HS-5 (cell line): ENCODE results near the gene PRIM2.
"Not testable (repeated sequence)": the region's sequence is repeated elsewhere in the genome, so short reads cannot be mapped to it uniquely, and the experiment has no call there.

Experiments used
- DNase-seq: peaks from one replicate; pipeline ENCODE4 v3.0.0-alpha.2; 2012; ENCODE audit warnings: low read depth

PRIM2 gene

DNA sequence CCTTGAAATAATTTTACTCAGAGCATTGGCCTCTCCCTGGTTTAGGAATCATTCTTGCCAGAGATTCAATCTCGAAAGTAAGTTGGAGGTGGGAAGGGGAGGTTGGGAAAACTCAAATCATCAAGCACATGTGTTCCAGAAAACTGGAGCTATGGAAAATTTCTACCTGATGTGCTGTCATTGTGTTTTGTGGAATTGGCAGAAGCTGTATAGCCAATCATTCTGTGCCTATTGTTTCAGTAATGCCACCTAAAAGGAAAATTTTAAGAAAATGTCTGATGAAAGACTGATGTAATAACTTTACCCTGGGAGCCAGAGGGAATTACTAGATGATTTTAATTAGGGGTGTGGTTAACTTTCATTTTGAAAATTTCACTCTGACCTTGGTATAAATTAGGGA, 187.8 kb downstream of the PRIM2 start:
- DNase-seq, result not testable (repeated sequence)

- DNase-seq, result not testable (repeated sequence)
Measured at GRCh38 chr6:57510390-57510789, 193.0 kb downstream of the PRIM2 start.

DNA sequence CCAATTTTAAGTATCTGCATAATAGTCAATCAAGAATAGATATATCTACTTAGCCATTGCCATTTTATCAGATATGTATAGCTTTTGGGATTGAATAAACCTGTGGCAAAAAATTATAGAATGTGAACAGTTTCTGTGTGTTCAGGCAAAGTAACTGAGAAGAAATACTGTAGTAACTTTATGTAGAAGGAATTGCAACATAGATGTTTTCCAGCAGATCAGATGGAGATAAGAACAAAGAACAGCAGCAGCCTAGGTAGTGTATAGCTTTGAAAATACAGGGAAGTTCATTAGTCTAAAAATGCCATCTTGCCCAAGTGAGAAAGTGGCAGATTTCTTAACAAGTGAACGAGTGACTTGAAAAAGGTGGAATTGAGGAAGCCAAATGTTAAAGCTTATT, 197.7 kb downstream of the PRIM2 start:
- DNase-seq, result not testable (repeated sequence)

DNA sequence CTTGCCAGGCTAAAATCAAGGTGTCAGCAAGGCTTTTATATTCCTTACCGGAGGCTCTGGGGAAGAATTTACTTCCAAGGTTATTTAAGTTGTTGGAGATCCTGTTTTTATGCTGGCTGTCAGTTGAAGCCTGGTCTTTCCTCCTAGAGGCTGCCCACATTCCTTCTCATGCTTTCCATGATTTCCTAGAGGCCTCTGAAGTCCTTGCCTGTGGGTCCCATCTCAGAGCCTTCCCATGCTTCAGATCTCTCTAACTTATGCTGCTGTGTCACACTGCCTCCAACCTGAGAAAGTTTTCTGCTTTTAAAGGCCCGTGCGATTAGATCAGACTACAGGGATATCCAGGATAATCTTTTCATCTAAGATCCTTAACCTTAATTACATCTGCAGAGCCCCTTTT, 198.4 kb downstream of the PRIM2 start:
- not testable (repeated sequence) for DNase-seq

GRCh38 chr6:57516776-57517175, 199.3 kb downstream of the PRIM2 start:
- not testable (repeated sequence) for DNase-seq

- not testable (repeated sequence) for DNase-seq
Measured at GRCh38 chr6:57519198-57519597, 201.8 kb downstream of the PRIM2 start.

DNA sequence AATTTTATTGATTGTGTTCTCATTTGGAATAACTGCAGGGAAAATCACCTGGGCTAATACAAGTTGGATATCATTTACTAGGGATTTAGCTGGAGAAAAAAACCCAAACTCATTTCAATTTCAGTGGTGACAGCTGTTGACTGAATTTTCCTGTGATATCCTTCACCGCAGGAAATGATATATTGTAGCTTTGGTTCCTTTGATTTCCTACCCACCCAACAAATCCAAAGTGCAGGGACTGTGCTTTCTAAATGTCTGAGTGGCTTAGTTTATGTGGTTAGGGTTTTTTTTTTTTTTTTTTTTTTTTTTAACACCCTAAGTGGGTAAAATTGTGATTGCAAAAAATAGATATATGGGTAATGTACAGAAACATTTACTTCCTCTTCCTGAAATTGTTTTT, 203.7 kb downstream of the PRIM2 start:
- not testable (repeated sequence) for DNase-seq

- not testable (repeated sequence) for DNase-seq
Measured at GRCh38 chr6:57523221-57523620, 205.8 kb downstream of the PRIM2 start.

DNA sequence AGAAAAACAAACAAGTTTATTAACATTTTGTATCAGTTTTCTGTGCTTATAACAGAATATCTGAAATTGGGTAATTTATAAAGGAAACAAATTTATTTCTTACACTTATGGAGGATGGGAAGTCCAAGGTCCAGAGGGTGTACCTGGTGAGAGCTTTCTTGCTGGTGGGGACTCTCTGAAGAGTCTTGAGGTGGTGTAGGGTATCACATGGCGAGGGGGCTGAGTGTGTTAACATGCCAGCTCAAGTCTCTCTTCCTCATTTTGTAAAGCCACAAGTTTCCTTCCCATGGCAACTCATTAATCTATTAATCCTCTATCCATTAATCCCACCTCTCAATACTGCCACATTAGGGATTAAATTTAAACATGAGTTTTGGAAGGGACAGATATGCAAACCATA, 212.3 kb downstream of the PRIM2 start:
- DNase-seq, result not testable (repeated sequence)

- DNase-seq, result not testable (repeated sequence)
Measured at GRCh38 chr6:57532660-57533059, 215.2 kb downstream of the PRIM2 start.

DNA sequence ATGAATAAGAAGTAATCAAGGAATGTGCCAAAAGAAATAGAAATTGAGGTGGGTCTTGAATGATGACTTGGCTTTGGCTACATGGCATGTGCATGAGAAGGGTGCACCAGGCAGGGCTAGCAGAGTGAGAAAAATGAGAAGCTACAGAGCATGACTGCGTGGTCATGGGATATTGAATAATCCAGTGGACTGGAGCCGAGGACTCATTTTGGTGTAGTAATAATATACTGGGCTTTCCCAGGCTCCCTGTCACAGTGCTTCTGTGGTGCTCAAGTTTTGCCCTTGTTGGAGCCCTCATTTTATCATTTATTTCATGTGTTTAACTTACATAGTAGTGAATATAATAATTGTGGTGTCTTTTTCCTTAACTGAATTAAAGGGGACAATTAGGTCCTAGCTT, 217.7 kb downstream of the PRIM2 start:
- DNase-seq, result not testable (repeated sequence)

- DNase-seq, result not testable (repeated sequence)
Measured at GRCh38 chr6:57535994-57536393, 218.6 kb downstream of the PRIM2 start.

DNA sequence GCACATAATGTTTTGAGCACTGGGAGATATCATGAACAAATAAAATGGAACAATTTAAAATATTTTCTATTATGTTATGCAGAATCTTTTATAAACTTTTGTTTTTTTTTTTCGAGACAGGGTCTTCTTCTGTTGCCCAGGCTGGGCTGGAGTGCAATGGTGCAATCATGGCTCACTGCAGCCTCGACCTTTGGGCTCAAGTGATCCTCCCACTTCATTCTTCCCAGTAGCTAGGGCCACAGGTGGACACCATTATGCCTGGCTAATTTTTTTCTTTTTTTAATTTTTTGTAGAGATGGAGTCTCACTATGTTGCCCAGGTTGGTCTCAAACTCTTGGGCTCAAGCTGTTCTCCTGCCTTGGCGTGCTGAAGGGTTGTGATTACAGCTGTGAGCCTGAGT, 220.5 kb downstream of the PRIM2 start:
- DNase-seq, result not testable (repeated sequence)

DNA sequence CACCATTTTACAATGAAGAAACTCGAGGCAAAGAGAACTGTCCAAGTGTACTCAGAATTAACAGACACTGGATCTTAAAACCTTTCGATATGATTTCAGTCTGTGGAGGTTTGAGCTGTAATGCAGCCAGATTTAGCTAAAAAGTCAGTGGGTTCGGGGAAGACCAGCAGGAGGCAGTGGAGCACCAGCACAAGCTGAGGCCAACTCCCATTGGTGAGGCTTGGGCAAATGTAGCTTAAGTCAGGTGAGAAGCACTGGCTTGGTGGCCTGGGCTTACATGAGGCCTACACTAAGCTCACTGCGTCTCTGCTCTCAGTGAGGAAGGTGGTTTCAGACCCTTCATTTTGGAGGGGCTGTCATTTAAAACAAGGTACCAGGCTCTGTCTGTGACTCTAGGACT, 234.5 kb downstream of the PRIM2 start:
- not testable (repeated sequence) for DNase-seq

DNA sequence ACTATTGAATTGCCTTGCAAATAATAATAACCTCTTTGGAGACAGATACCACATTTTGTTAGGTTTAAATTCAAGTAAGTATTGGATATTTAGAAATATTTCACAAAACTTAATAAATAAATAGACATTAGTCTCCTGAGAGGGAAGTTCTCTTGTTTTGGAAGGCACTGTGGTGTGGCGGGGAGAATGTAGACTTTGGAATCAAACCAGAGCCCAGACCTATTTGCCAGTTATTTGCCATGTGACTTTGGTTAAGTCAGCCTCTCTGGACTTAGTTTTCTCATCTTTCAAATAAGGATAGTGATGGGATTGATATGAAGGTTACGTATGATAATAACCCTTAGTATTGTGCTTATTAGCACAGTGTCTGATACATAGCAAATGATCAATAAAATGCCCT, 240.4 kb downstream of the PRIM2 start:
- DNase-seq, result not testable (repeated sequence)

- not testable (repeated sequence) for DNase-seq
Measured at GRCh38 chr6:57559170-57559569, 241.7 kb downstream of the PRIM2 start.

DNA sequence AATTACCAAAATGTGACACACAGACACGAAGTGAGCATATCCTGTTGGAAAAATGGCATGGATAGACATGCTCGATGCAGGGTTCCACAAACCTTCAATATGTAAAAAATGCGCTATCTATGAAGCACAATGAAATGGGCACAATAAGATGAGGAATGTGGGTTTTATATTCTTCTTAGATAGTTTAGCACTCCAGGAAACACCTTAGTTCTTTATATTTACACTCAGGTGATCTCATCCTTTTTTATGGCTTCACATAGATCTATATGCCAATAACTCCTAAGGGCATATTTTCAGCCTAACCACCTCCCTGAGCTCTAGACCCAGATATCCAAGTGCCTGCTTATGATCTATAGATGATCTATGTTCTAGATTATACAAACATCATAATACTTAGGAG, 244.8 kb downstream of the PRIM2 start:
- DNase-seq, result not testable (repeated sequence)

- not testable (repeated sequence) for DNase-seq
Measured at GRCh38 chr6:57572119-57572518, 254.7 kb downstream of the PRIM2 start.

GRCh38 chr6:57572844-57573243, 255.4 kb downstream of the PRIM2 start:
- DNase-seq, result not testable (repeated sequence)

- DNase-seq, result not testable (repeated sequence)
Measured at GRCh38 chr6:57577023-57577422, 259.6 kb downstream of the PRIM2 start.

DNA sequence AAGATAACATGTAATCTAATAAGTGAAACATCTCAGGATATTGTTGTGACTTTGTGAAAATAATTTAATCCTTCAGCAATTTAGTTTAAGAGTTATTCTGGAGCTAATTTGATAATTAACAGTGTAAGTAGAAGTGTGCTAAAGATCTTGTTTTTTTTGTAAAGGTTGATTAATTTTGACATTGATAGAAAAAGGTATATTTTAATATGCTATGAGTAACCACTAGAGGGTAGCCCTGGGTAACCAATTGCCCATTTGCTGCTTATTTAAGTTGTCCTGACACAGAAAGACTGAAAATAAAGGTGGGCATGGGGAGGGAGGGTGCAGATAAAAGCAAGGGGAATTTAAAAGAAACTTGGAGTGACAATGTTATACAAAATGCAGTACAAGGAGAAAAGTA, 262.1 kb downstream of the PRIM2 start:
- not testable (repeated sequence) for DNase-seq

GRCh38 chr6:57581586-57581985, 264.2 kb downstream of the PRIM2 start:
- not testable (repeated sequence) for DNase-seq

- DNase-seq, result not testable (repeated sequence)
Measured at GRCh38 chr6:57601105-57601504, 283.7 kb downstream of the PRIM2 start.

DNA sequence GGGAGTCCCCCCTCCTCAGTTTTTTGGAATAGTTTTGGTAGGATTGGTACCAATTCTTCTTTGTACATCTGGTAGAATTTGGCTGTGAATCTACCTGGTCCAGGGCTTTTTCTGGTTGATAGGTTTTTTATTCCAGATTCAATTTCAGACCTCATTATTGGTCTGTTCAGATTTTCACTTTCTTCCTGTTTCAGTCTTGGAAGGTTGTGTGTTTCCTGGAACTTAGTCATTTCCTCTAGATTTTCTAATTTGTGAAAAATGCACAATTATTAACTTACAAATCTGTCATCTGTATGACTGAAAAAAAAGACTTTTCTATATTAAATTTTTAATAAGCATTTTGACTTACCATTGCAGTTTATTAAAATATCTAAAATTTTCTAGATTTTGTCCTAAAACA, 287.9 kb downstream of the PRIM2 start:
- peak; percentile 4 for DNase-seq

- DNase-seq, result not testable (repeated sequence)
Measured at GRCh38 chr6:57606331-57606730, 288.9 kb downstream of the PRIM2 start.
